GM12878 (cell line): Measurements from ENCODE around the gene PEMT. TPM values are rescaled to one million over a fixed set of nuclear protein-coding genes. Genes with fewer than 3 reads are reported as not detected.

Experiments
- CEBPB ChIP-seq, 2 experiments: fragments of 150-350 bp in 1 of 2; IDR thresholded peaks; 2 replicates each; pipeline ENCODE4 v1.6.1; 2012 to 2014; ENCODE audit warnings: low read depth in 2 of 2, low read length in 2 of 2, borderline replicate concordance in 1 of 2, inconsistent platforms in 1 of 2
- CREM ChIP-seq: IDR thresholded peaks from 2 replicates; pipeline ENCODE4 v1.6.1; 2014; ENCODE audit warnings: antibody characterized with exemption, low read depth
- CTCF ChIP-seq, 3 experiments: IDR thresholded peaks in 2 of 3; conservative IDR thresholded peaks in 1 of 3; 2 replicates each; pipeline ENCODE4 v1.5.1; 2011; ENCODE audit warnings: low read depth in 3 of 3, low read length in 3 of 3, mild to moderate bottlenecking in 3 of 3, control low read depth in 2 of 3, moderate library complexity in 2 of 3, inconsistent platforms in 1 of 3, mixed read lengths in 1 of 3; ENCODE audit not compliant: control insufficient read depth in 2 of 3, insufficient read depth in 1 of 3; ENCODE audit errors: extremely low read depth in 1 of 3
- ETV6 ChIP-seq, 2 experiments: fragments of 450-650 bp in 1 of 2; IDR thresholded peaks in 1 of 2; conservative IDR thresholded peaks in 1 of 2; 2 replicates each; pipeline ENCODE4 v1.6.1; 2014; ENCODE audit warnings: antibody characterized with exemption in 1 of 2, borderline replicate concordance in 1 of 2, low read depth in 1 of 2, mild to moderate bottlenecking in 1 of 2, moderate library complexity in 1 of 2
- JUNB ChIP-seq: IDR thresholded peaks from 2 replicates; pipeline ENCODE4 v1.6.1; 2016; ENCODE audit warnings: antibody characterized with exemption, mild to moderate bottlenecking
- MEF2A ChIP-seq: IDR thresholded peaks from 2 replicates; pipeline ENCODE4 v1.6.1; 2011; ENCODE audit warnings: low read depth, mild to moderate bottlenecking, low read length, moderate library complexity; ENCODE audit not compliant: insufficient read depth
- NBN ChIP-seq: fragments of 450-650 bp; IDR thresholded peaks from 2 replicates; pipeline ENCODE4 v1.6.1; 2016
- PAX8 ChIP-seq: fragments of 450-650 bp; IDR thresholded peaks from 2 replicates; pipeline ENCODE4 v1.6.1; 2017; ENCODE audit warnings: mild to moderate bottlenecking, moderate library complexity
- POU2F2 ChIP-seq: IDR thresholded peaks from 3 replicates; pipeline ENCODE4 v1.6.1; 2011; ENCODE audit warnings: low read depth, mild to moderate bottlenecking, low read length, borderline replicate concordance
- ZNF687 ChIP-seq: fragments of 450-650 bp; IDR thresholded peaks from 2 replicates; pipeline ENCODE4 v1.6.1; 2017; ENCODE audit warnings: mild to moderate bottlenecking, moderate library complexity
- polyA plus RNA-seq, 11 experiments: library from polyadenylated mRNA; depleted of rRNA in 4 of 11; unstranded in 6 of 11; stranded (reverse) in 5 of 11; fragments of >200 nt; fragmentation: Nextera tagmentation in 4 of 11; fragmentation: Illumina TruSeq in 1 of 11; extraction: Ambion mirVana in 4 of 11; extraction: Trizol in 1 of 11; gene quantifications; 1 replicate in 1 of 11; 2 replicates in 10 of 11; pipeline versions ENCODE4 v1.2.1 to v1.2.3, GENCODE V29; 2011 to 2016; ENCODE audit warnings: inconsistent platforms in 2 of 11, missing spikeins in 2 of 11, low read depth in 1 of 11
- total RNA-seq, 4 experiments: library from RNA; depleted of rRNA in 3 of 4; stranded (reverse); fragments of >200 nt in 3 of 4; fragmentation: Illumina TruSeq in 1 of 4; extraction: Trizol in 1 of 4; gene quantifications; 2 replicates each; pipeline versions ENCODE4 v1.2.1 to v1.2.3, GENCODE V29; 2013 to 2021
- TF ChIP-seq, protein P1 (sequence below): IDR thresholded peaks from 2 replicates; pipeline ENCODE4 v1.6.1; 2012; ENCODE audit warnings: low read depth, low read length, improper control_type of control experiment

The PEMT gene
- total and polyA plus RNA-seq, 10 of the 15 experiments (the other 5 are each of a cell fraction or from before 2014, with no cell fraction given) = 2.8 to 44.7 (median 25.4) TPM

- TF ChIP-seq ZNF687 = 0 out of 2 replicates have a peak, but pooled peaks have one; percentile 38
- no peak for TF ChIP-seq CTCF (IDR thresholded peaks at IDR 0.05 in 2 of 3, conservative IDR thresholded peaks at IDR 0.05 in 1 of 3; ENCODE audit: control insufficient read depth in 2 of 3, extremely low read depth in 1 of 3, insufficient read depth in 1 of 3, low read depth in 3 of 3, low read length in 3 of 3)
- no peak for TF ChIP-seq MEF2A
- no peak for TF ChIP-seq JUNB
- TF ChIP-seq NBN = peak; percentile 75; the same call in 1 of the 2 replicates
- TF ChIP-seq POU2F2 = no peak
- TF ChIP-seq, protein P1, sequence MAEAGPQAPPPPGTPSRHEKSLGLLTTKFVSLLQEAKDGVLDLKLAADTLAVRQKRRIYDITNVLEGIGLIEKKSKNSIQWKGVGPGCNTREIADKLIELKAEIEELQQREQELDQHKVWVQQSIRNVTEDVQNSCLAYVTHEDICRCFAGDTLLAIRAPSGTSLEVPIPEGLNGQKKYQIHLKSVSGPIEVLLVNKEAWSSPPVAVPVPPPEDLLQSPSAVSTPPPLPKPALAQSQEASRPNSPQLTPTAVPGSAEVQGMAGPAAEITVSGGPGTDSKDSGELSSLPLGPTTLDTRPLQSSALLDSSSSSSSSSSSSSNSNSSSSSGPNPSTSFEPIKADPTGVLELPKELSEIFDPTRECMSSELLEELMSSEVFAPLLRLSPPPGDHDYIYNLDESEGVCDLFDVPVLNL = no peak
- no peak for TF ChIP-seq PAX8
- no peak for TF ChIP-seq ETV6 (conservative IDR thresholded peaks at IDR 0.05 in 1 of 2, IDR thresholded peaks at IDR 0.05 in 1 of 2; ENCODE audit: borderline replicate concordance in 1 of 2, low read depth in 1 of 2)
- TF ChIP-seq CREM = no peak
- TF ChIP-seq CEBPB (IDR thresholded peaks at IDR 0.05; ENCODE audit: borderline replicate concordance in 1 of 2, low read depth in 2 of 2, low read length in 2 of 2) = no peak
Observed at GRCh38 chr17:17628388-17629008, 37.0 kb upstream of the PEMT start (continued).
